GM23338 (cell line): ENCODE data around the gene DLG2. TPM values are rescaled to one million over a fixed set of nuclear protein-coding genes. Genes with fewer than 3 reads are reported as not detected.

Experiments used
- ATAC-seq: fragments of 200-7000 bp; cut with Tn5 transposase; 3 replicates; pipeline ENCODE4 v1.9.1; 2020
- DNase-seq: peaks from one replicate; pipeline ENCODE4 v3.0.0-alpha.2; 2015; ENCODE audit warnings: low spot score
- H2AFZ ChIP-seq: fragments of 200-600 bp; sonication (generic); 2 replicates; pipeline ENCODE4 v1.8.0; 2016; ENCODE audit warnings: antibody characterized with exemption, mild to moderate bottlenecking, moderate library complexity
- H3F3A ChIP-seq: fragments of 200-600 bp; sonication (generic); replicated peaks from 2 replicates; pipeline ENCODE4 v1.8.0; 2017; ENCODE audit warnings: antibody characterized with exemption, mixed run types, low read depth
- H3K27ac ChIP-seq: fragments of 200-600 bp; sonication (generic); 2 replicates; pipeline ENCODE4 v1.6.1; 2016; ENCODE audit warnings: low read depth
- H3K27me3 ChIP-seq: fragments of 200-600 bp; sonication (generic); 2 replicates; pipeline ENCODE4 v1.8.0; 2016; ENCODE audit warnings: mild to moderate bottlenecking, mixed run types, moderate library complexity; ENCODE audit not compliant: insufficient read depth
- H3K36me3 ChIP-seq: fragments of 200-600 bp; sonication (generic); 2 replicates; pipeline ENCODE4 v1.8.0; 2016; ENCODE audit warnings: mild to moderate bottlenecking; ENCODE audit not compliant: insufficient read depth
- H3K4me1 ChIP-seq: fragments of 200-600 bp; sonication (generic); 2 replicates; pipeline ENCODE4 v1.8.0; 2016; ENCODE audit warnings: mild to moderate bottlenecking, moderate library complexity; ENCODE audit not compliant: insufficient read depth
- H3K4me2 ChIP-seq: fragments of 200-600 bp; sonication (generic); 2 replicates; pipeline ENCODE4 v1.7.1; 2017; ENCODE audit warnings: mixed run types
- H3K4me3 ChIP-seq: fragments of 200-600 bp; sonication (generic); 2 replicates; pipeline ENCODE4 v1.6.1; 2016; ENCODE audit warnings: mixed run types
- H3K79me2 ChIP-seq: fragments of 200-600 bp; sonication (generic); replicated peaks from 2 replicates; pipeline ENCODE4 v1.8.0; 2017; ENCODE audit warnings: mild to moderate bottlenecking; ENCODE audit not compliant: insufficient read depth
- H3K9me2 ChIP-seq: fragments of 200-600 bp; sonication (generic); 2 replicates; pipeline ENCODE4 v1.8.0; 2017; ENCODE audit not compliant: insufficient read depth
- H4K20me1 ChIP-seq: fragments of 200-600 bp; sonication (generic); replicated peaks from 2 replicates; pipeline ENCODE4 v1.8.0; 2017; ENCODE audit warnings: mild to moderate bottlenecking; ENCODE audit not compliant: insufficient read depth
- H3K27ac Mint-ChIP-seq: 2 replicates; pipeline ENCODE4 v1.8.0; 2020; ENCODE audit warnings: inconsistent platforms, mild to moderate bottlenecking, moderate library complexity, mixed read lengths
- H3K27me3 Mint-ChIP-seq: 3 replicates; pipeline ENCODE4 v1.8.0; 2022; ENCODE audit warnings: low read depth, mild to moderate bottlenecking, moderate library complexity, mixed read lengths, inconsistent platforms; ENCODE audit not compliant: insufficient read depth, poor library complexity
- H3K36me3 Mint-ChIP-seq: 3 replicates; pipeline ENCODE4 v1.8.0; 2021; ENCODE audit warnings: low read depth, mild to moderate bottlenecking, inconsistent platforms, moderate library complexity, mixed read lengths
- H3K4me1 Mint-ChIP-seq: 3 replicates; pipeline ENCODE4 v1.8.0; 2020; ENCODE audit warnings: mild to moderate bottlenecking, inconsistent platforms, mixed read lengths
- H3K4me3 Mint-ChIP-seq: 3 replicates; pipeline ENCODE4 v1.8.0; 2021; ENCODE audit warnings: moderate library complexity, mild to moderate bottlenecking, inconsistent platforms, mixed read lengths
- H3K9me3 Mint-ChIP-seq: 3 replicates; pipeline ENCODE4 v1.8.0; 2020; ENCODE audit warnings: moderate library complexity, mild to moderate bottlenecking, inconsistent platforms, mixed read lengths
- CREB1 ChIP-seq: fragments of 250-450 bp; sonication (Bioruptor Pico); IDR thresholded peaks from 2 replicates; pipeline ENCODE4 v1.5.0; 2020; ENCODE audit warnings: low read depth, mild to moderate bottlenecking, moderate library complexity
- EZH2 ChIP-seq: fragments of 200-600 bp; sonication (generic); IDR thresholded peaks from one replicate; pipeline ENCODE4 v1.8.0; 2017; ENCODE audit warnings: antibody characterized with exemption, mild to moderate bottlenecking, low read depth; ENCODE audit not compliant: unreplicated experiment
- EZH2phosphoT487 ChIP-seq: fragments of 200-600 bp; sonication (generic); IDR thresholded peaks from one replicate; pipeline ENCODE4 v1.8.1; 2018; ENCODE audit warnings: antibody characterized with exemption; ENCODE audit not compliant: unreplicated experiment
- JUNB ChIP-seq: IDR thresholded peaks from one replicate; pipeline ENCODE4 v1.6.1; 2016; ENCODE audit warnings: antibody characterized with exemption; ENCODE audit not compliant: unreplicated experiment
- NANOG ChIP-seq: IDR thresholded peaks from 2 replicates; pipeline ENCODE4 v1.6.1; 2016; ENCODE audit warnings: antibody characterized with exemption, borderline replicate concordance
- POLR2AphosphoS5 ChIP-seq: IDR thresholded peaks from 2 replicates; pipeline ENCODE4 v1.6.1; 2016; ENCODE audit warnings: antibody characterized with exemption, low read depth
- REST ChIP-seq: IDR thresholded peaks from one replicate; pipeline ENCODE4 v1.6.1; 2018; ENCODE audit warnings: antibody characterized with exemption; ENCODE audit not compliant: unreplicated experiment
- STAT1 ChIP-seq: IDR thresholded peaks from one replicate; pipeline ENCODE4 v1.6.1; 2016; ENCODE audit warnings: antibody characterized with exemption; ENCODE audit not compliant: unreplicated experiment
- ZNF114 ChIP-seq: fragments of 250-450 bp; sonication (Bioruptor Pico); IDR thresholded peaks from 2 replicates; pipeline ENCODE4 v1.5.0; 2020; ENCODE audit warnings: mild to moderate bottlenecking, moderate library complexity
- ZNF331 ChIP-seq: fragments of 250-450 bp; sonication (Bioruptor Pico); IDR thresholded peaks from 2 replicates; pipeline ENCODE4 v1.5.0; 2020; ENCODE audit warnings: low read depth, mild to moderate bottlenecking, moderate library complexity
- ZNF462 ChIP-seq: fragments of 250-450 bp; sonication (Bioruptor Pico); IDR thresholded peaks from 2 replicates; pipeline ENCODE4 v1.5.0; 2020; ENCODE audit warnings: mild to moderate bottlenecking, moderate library complexity
- polyA plus RNA-seq: library from polyadenylated mRNA; unstranded; fragments of >200 nt; fragmentation: Nextera tagmentation; extraction: Ambion mirVana; gene quantifications from 2 replicates; pipeline ENCODE4 v1.2.1, GENCODE V29; 2016
- total RNA-seq: library from RNA; depleted of rRNA; stranded (reverse); fragments of >200 nt; shearing (Covaris generic); gene quantifications from 2 replicates; pipeline ENCODE4 v1.2.3, GENCODE V29; 2014
- TF ChIP-seq, protein P1 (sequence below): IDR thresholded peaks from 2 replicates; pipeline ENCODE4 v1.6.1; 2016; ENCODE audit warnings: antibody characterized with exemption
- TF ChIP-seq, protein P2 (sequence below), 2 experiments: fragments of 200-600 bp in 1 of 2; sonication (generic) in 1 of 2; conservative IDR thresholded peaks; 2 replicates each; pipeline versions ENCODE4 v1.5.1 to v1.6.1; 2016 to 2017; ENCODE audit warnings: antibody characterized with exemption in 2 of 2, low read depth in 2 of 2, mild to moderate bottlenecking in 2 of 2, moderate library complexity in 1 of 2

The DLG2 gene
- total and polyA plus RNA-seq, 2 experiments from 2014 or later: 19.8 to 21.5 TPM

DNA sequence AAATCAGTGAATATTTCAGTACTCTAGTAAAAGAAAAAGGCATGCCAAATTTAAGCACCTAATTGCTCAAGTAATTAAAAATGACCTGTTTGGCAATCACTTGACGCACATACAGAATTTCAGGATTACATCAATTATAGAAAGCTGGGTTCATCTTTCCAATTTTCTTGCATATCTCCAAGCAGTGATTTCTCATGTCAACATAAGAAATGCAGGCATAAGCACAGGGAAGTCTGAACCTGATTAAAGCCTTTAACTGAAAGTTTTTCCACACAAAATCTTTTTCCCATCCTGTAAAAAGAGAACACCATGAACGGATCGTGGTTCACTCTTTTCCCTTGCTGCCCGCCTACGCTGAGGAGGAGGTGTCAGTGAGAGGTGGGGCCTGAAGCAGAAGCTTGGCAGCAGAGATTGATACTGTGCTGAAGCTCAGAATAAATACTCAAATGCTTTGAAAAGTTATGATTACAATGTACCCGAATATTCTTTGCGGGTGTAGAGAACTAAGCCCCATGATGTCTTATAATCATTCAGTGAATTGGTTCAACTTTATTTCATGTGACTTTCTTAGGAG is 1636.9 kb downstream of the DLG2 start:
- H3K4me1 Mint-ChIP-seq: no peaks in the 10 kb centered on the region
- Histone ChIP-seq H3K79me2 (no peaks in the 10 kb centered on the region), H3K36me3 (no peaks in the 10 kb centered on the region), H3K9me2 (no peaks in the 10 kb centered on the region), H3F3A (no peaks in the 10 kb centered on the region), H3K4me2 (no peak overlapping the region), H3K4me3 (no peak overlapping the region), H4K20me1 (no peaks in the 10 kb centered on the region), H3K4me1 (no peaks in the 10 kb centered on the region), H3K27me3 (no peaks in the 10 kb centered on the region), H2AFZ (no peak overlapping the region), H3K27ac (no peak overlapping the region)
- TF ChIP-seq EZH2 (no peak), ZNF331 (no peak), ZNF114 (CRISPR knock-in tag) (no peak), CREB1 (CRISPR knock-in tag) (no peak), ZNF462 (CRISPR knock-in tag) (no peak), STAT1 (no peak), REST (no peak), JUNB (no peak), EZH2phosphoT487 (no peak), NANOG (no peak), POLR2AphosphoS5 (no peak)
- TF ChIP-seq, protein P1, sequence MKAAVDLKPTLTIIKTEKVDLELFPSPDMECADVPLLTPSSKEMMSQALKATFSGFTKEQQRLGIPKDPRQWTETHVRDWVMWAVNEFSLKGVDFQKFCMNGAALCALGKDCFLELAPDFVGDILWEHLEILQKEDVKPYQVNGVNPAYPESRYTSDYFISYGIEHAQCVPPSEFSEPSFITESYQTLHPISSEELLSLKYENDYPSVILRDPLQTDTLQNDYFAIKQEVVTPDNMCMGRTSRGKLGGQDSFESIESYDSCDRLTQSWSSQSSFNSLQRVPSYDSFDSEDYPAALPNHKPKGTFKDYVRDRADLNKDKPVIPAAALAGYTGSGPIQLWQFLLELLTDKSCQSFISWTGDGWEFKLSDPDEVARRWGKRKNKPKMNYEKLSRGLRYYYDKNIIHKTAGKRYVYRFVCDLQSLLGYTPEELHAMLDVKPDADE: no peak
- TF ChIP-seq, protein P2, sequence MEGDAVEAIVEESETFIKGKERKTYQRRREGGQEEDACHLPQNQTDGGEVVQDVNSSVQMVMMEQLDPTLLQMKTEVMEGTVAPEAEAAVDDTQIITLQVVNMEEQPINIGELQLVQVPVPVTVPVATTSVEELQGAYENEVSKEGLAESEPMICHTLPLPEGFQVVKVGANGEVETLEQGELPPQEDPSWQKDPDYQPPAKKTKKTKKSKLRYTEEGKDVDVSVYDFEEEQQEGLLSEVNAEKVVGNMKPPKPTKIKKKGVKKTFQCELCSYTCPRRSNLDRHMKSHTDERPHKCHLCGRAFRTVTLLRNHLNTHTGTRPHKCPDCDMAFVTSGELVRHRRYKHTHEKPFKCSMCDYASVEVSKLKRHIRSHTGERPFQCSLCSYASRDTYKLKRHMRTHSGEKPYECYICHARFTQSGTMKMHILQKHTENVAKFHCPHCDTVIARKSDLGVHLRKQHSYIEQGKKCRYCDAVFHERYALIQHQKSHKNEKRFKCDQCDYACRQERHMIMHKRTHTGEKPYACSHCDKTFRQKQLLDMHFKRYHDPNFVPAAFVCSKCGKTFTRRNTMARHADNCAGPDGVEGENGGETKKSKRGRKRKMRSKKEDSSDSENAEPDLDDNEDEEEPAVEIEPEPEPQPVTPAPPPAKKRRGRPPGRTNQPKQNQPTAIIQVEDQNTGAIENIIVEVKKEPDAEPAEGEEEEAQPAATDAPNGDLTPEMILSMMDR (conservative IDR thresholded peaks at IDR 0.05; ENCODE audit: low read depth in 2 of 2): no peak
- no peak overlapping the region for H3K27ac Mint-ChIP-seq
- H3K27me3 Mint-ChIP-seq: no peaks in the 10 kb centered on the region
- H3K36me3 Mint-ChIP-seq: no peaks in the 10 kb centered on the region
- H3K9me3 Mint-ChIP-seq: no peaks in the 10 kb centered on the region
- DNase-seq: no peak
- no peak for ATAC-seq
- no peak overlapping the region for H3K4me3 Mint-ChIP-seq
